HL-60 (cell line): ENCODE measurements around the gene TMSB15C.
"Not testable (repeated sequence)": the region's sequence is repeated elsewhere in the genome, so short reads cannot be mapped to it uniquely, and the experiment has no call there.

Source experiments
- DNase-seq, 2 experiments: peaks; one replicate each; pipeline ENCODE4 v3.0.0-alpha.2; 2010 to 2020; ENCODE audit warnings: low read depth in 1 of 2, low spot score in 1 of 2
- H3K27ac ChIP-seq: fragments of 250-450 bp; sonication (Bioruptor Pico); replicated peaks from 2 replicates; pipeline ENCODE4 v1.5.1; 2020; ENCODE audit warnings: mild to moderate bottlenecking, moderate library complexity
- H3K27me3 ChIP-seq: fragments of 250-450 bp; sonication (Bioruptor Pico); 2 replicates; pipeline ENCODE4 v1.5.1; 2021; ENCODE audit warnings: mild to moderate bottlenecking, moderate library complexity; ENCODE audit not compliant: insufficient read depth, poor library complexity, severe bottlenecking
- H3K4me3 ChIP-seq: replicated peaks from 2 replicates; pipeline ENCODE4 v1.5.1; 2011; ENCODE audit warnings: mild to moderate bottlenecking, control low read depth, low read length; ENCODE audit not compliant: insufficient read depth
- CTCF ChIP-seq: IDR thresholded peaks from one replicate; pipeline ENCODE4 v1.5.1; 2011; ENCODE audit warnings: low read length, control low read depth, inconsistent platforms; ENCODE audit not compliant: insufficient read depth
- GABPA ChIP-seq: IDR thresholded peaks from 2 replicates; pipeline ENCODE4 v1.6.1; 2012; ENCODE audit warnings: low read depth
- POLR2AphosphoS5 ChIP-seq: IDR thresholded peaks from 2 replicates; pipeline ENCODE4 v1.6.1; 2012; ENCODE audit warnings: low read depth
- REST ChIP-seq: IDR thresholded peaks from 2 replicates; pipeline ENCODE4 v1.6.1; 2012; ENCODE audit warnings: low read depth; ENCODE audit not compliant: insufficient replicate concordance
- SPI1 ChIP-seq: IDR thresholded peaks from 2 replicates; pipeline ENCODE4 v1.6.1; 2012; ENCODE audit warnings: low read depth, mild to moderate bottlenecking, borderline replicate concordance

The TMSB15C gene

GRCh38 chrX:104084063-104084462 lies 8.0 kb upstream of the TMSB15C start:
- H3K27me3 ChIP-seq, result no peaks in the 10 kb centered on the region
- no peak for DNase-seq
- H3K27ac ChIP-seq, result no peak overlapping the region
- TF ChIP-seq CTCF, result no peak
- no peak for TF ChIP-seq REST
- TF ChIP-seq SPI1, result no peak
- TF ChIP-seq POLR2AphosphoS5, result no peak
- no peak for TF ChIP-seq GABPA
- no peak overlapping the region for H3K4me3 ChIP-seq

GRCh38 chrX:104077854-104078253 lies 1.8 kb upstream of the TMSB15C start:
- DNase-seq, H3K27me3 ChIP-seq: not testable (repeated sequence)

GRCh38 chrX:104062636-104063035 lies 13.4 kb downstream of the TMSB15C start:
- H3K4me3 ChIP-seq, DNase-seq, H3K27me3 ChIP-seq, H3K27ac ChIP-seq: not testable (repeated sequence)

More at GRCh38 chrX:104077854-104078253, 1.8 kb upstream of the TMSB15C start:
- H3K27ac ChIP-seq, H3K4me3 ChIP-seq: not testable (repeated sequence)

- DNase-seq, H3K27me3 ChIP-seq, H3K4me3 ChIP-seq, H3K27ac ChIP-seq: not testable (repeated sequence)
Observed at GRCh38 chrX:104054956-104055355, 21.1 kb downstream of the TMSB15C start.

- Histone ChIP-seq H3K27ac (no peak overlapping the region), H3K4me3 (no peak overlapping the region), H3K27me3 (peaks cover 2% of the 10 kb centered on the region)
- no peak for DNase-seq
- TF ChIP-seq GABPA (no peak), REST (no peak), SPI1 (no peak), CTCF (no peak), POLR2AphosphoS5 (no peak)
Observed at GRCh38 chrX:104047171-104047570, 28.9 kb downstream of the TMSB15C start.
